Gastroesophageal sphincter (tissue), 3 donors: ENCODE results near the gene TRIM52.

ENCODE experiments used
- POLR2A ChIP-seq, 2 donors: fragments of 450-650 bp; IDR thresholded peaks; one replicate each; pipeline ENCODE4 v1.6.1; 2017; ENCODE audit warnings: antibody characterized with exemption in 2 of 2, mild to moderate bottlenecking in 2 of 2, moderate library complexity in 1 of 2
- POLR2AphosphoS5 ChIP-seq: sonication (generic); formaldehyde crosslinking; IDR thresholded peaks from one replicate; pipeline ENCODE4 v1.6.1; 2017; ENCODE audit warnings: antibody characterized with exemption
- TF ChIP-seq, protein P1 (sequence below), 4 experiments: fragments of 200-600 bp in 2 of 4; fragments of 450-650 bp in 2 of 4; sonication (generic) in 1 of 4; IDR thresholded peaks; one replicate each; pipeline ENCODE4 v1.5.1; 2017 to 2019; ENCODE audit warnings: antibody characterized with exemption in 4 of 4, mild to moderate bottlenecking in 2 of 4, moderate library complexity in 2 of 4

DNA sequence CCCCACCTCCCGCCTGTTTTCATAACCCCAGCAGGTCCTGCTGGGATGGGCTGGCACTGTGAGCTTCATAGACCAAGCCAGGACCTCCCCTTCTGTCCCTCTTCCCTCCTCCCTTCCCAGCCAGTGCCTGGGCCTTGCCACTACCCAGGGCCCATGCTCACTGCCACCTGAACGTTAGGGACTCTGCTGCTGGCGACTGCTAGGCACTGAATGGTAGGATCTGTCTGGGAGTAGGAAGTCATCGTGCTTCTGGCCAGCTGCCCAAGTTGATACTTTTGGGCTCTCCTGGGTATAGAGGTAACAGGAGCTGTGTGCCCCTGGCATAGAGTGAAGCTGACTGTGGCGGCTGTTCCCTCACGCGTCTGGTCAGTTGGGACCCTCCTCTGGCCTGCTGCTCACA is 29.5 kb downstream of the TRIM52 start:
- TF ChIP-seq, protein P1, sequence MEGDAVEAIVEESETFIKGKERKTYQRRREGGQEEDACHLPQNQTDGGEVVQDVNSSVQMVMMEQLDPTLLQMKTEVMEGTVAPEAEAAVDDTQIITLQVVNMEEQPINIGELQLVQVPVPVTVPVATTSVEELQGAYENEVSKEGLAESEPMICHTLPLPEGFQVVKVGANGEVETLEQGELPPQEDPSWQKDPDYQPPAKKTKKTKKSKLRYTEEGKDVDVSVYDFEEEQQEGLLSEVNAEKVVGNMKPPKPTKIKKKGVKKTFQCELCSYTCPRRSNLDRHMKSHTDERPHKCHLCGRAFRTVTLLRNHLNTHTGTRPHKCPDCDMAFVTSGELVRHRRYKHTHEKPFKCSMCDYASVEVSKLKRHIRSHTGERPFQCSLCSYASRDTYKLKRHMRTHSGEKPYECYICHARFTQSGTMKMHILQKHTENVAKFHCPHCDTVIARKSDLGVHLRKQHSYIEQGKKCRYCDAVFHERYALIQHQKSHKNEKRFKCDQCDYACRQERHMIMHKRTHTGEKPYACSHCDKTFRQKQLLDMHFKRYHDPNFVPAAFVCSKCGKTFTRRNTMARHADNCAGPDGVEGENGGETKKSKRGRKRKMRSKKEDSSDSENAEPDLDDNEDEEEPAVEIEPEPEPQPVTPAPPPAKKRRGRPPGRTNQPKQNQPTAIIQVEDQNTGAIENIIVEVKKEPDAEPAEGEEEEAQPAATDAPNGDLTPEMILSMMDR (IDR thresholded peaks at IDR 0.05), result no peak
- TF ChIP-seq POLR2A (IDR thresholded peaks at IDR 0.05) (no peak), POLR2AphosphoS5 (no peak)
